ENCODE measurements around the gene JARID2.
"Not testable (repeated sequence)": the region's sequence is repeated elsewhere in the genome, so short reads cannot be mapped to it uniquely, and the experiment has no call there.

The JARID2 gene

GRCh38 chr6:15308435-15309213 is 62.8 kb downstream of the JARID2 start:
- no peak for DNase-seq (ENCODE audit: low read depth in 2 of 2)

- no peak for DNase-seq (ENCODE audit: low read depth in 2 of 2)
These were observed 63.9 kb downstream of the JARID2 start for GRCh38 chr6:15309611-15310283.

- no peak for DNase-seq (ENCODE audit: low read depth in 2 of 2)
These were observed 64.8 kb downstream of the JARID2 start for GRCh38 chr6:15310680-15311079.

- DNase-seq (ENCODE audit: low read depth in 2 of 2), result no peak
These were observed 66.6 kb downstream of the JARID2 start for GRCh38 chr6:15312500-15312899.

- no peak for DNase-seq (ENCODE audit: low read depth in 2 of 2)
These were observed 67.5 kb downstream of the JARID2 start for GRCh38 chr6:15313367-15313766.

GRCh38 chr6:15316754-15317153 is 70.9 kb downstream of the JARID2 start:
- no peak for DNase-seq (ENCODE audit: low read depth in 2 of 2)

GRCh38 chr6:15317251-15317650 is 71.4 kb downstream of the JARID2 start:
- DNase-seq (ENCODE audit: low read depth in 2 of 2), result no peak

GRCh38 chr6:15317934-15318902 is 72.3 kb downstream of the JARID2 start:
- DNase-seq (ENCODE audit: low read depth in 2 of 2), result no peak

- DNase-seq (ENCODE audit: low read depth in 2 of 2), result no peak
These were observed 73.8 kb downstream of the JARID2 start for GRCh38 chr6:15319677-15320076.

- no peak for DNase-seq (ENCODE audit: low read depth in 2 of 2)
These were observed 74.8 kb downstream of the JARID2 start for GRCh38 chr6:15320693-15321092.

GRCh38 chr6:15322184-15322583 is 76.3 kb downstream of the JARID2 start:
- no peak for DNase-seq (ENCODE audit: low read depth in 2 of 2)

- DNase-seq (ENCODE audit: low read depth in 2 of 2), result no peak
These were observed 77.1 kb downstream of the JARID2 start for GRCh38 chr6:15322781-15323536.

- not testable (repeated sequence) for DNase-seq (ENCODE audit: low read depth in 2 of 2)
These were observed 77.7 kb downstream of the JARID2 start for GRCh38 chr6:15323611-15324010.

GRCh38 chr6:15324427-15324985 is 78.6 kb downstream of the JARID2 start:
- DNase-seq (ENCODE audit: low read depth in 2 of 2), result no peak

GRCh38 chr6:15325540-15325955 is 79.7 kb downstream of the JARID2 start:
- no peak for DNase-seq (ENCODE audit: low read depth in 2 of 2)

- no peak for DNase-seq (ENCODE audit: low read depth in 2 of 2)
These were observed 80.3 kb downstream of the JARID2 start for GRCh38 chr6:15326067-15326614.

- DNase-seq (ENCODE audit: low read depth in 2 of 2), result peak in 1 of 2 experiments; percentile 13
These were observed 81.4 kb downstream of the JARID2 start for GRCh38 chr6:15327271-15327670.

- no peak for DNase-seq (ENCODE audit: low read depth in 2 of 2)
These were observed 83.4 kb downstream of the JARID2 start for GRCh38 chr6:15329197-15329671.

- DNase-seq (ENCODE audit: low read depth in 2 of 2), result no peak
These were observed 84.5 kb downstream of the JARID2 start for GRCh38 chr6:15330174-15330944.

GRCh38 chr6:15331143-15331542 is 85.3 kb downstream of the JARID2 start:
- DNase-seq (ENCODE audit: low read depth in 2 of 2), result no peak
